SK-N-MC (cell line): ENCODE results near the gene PPP2R2C.

Experiments
- EZH2 ChIP-seq: fragments of 200-600 bp; sonication (generic); IDR thresholded peaks from one replicate; pipeline ENCODE4 v1.6.1; 2017; ENCODE audit warnings: antibody characterized with exemption
- POLR2AphosphoS5 ChIP-seq: IDR thresholded peaks from 2 replicates; pipeline ENCODE4 v1.6.1; 2012; ENCODE audit warnings: mild to moderate bottlenecking, low read depth, low read length, borderline replicate concordance

- TF ChIP-seq EZH2 (no peak), POLR2AphosphoS5 (no peak)
Measured at GRCh38 chr4:6356076-6356560, 116.3 kb downstream of the PPP2R2C start.
